Endothelial cell of umbilical vein (primary cell): ENCODE measurements around the gene STARD3NL.

Experiments used
- CTCF ChIP-seq, 2 donors: IDR thresholded peaks; 1 replicate in 1 of 2; 2 replicates in 1 of 2; pipeline ENCODE4 v1.5.1; 2011; ENCODE audit warnings: low read length in 2 of 2, mild to moderate bottlenecking in 2 of 2, moderate library complexity in 2 of 2, control low read depth in 1 of 2, inconsistent platforms in 1 of 2, low read depth in 1 of 2; ENCODE audit not compliant: insufficient read depth in 1 of 2; ENCODE audit errors: extremely low read depth in 1 of 2
- EZH2 ChIP-seq: IDR thresholded peaks from 2 replicates; pipeline ENCODE4 v1.6.1; 2012; ENCODE audit warnings: borderline replicate concordance, low read depth, mild to moderate bottlenecking, moderate library complexity, low read length, inconsistent platforms; ENCODE audit not compliant: severe bottlenecking
- FOS ChIP-seq: IDR thresholded peaks from 2 replicates; pipeline ENCODE4 v1.6.1; 2011; ENCODE audit warnings: mild to moderate bottlenecking, low read length, moderate library complexity, borderline replicate concordance; ENCODE audit not compliant: insufficient read depth
- GATA2 ChIP-seq: IDR thresholded peaks from 2 replicates; pipeline ENCODE4 v1.7.0; 2011; ENCODE audit warnings: low read depth, mild to moderate bottlenecking, moderate library complexity, mixed read lengths, low read length; ENCODE audit not compliant: insufficient read length, insufficient read depth
- JUN ChIP-seq: IDR thresholded peaks from 2 replicates; pipeline ENCODE4 v1.6.1; 2011; ENCODE audit warnings: borderline replicate concordance, low read depth; ENCODE audit not compliant: insufficient read length, insufficient read depth
- MAX ChIP-seq: IDR thresholded peaks from 2 replicates; pipeline ENCODE4 v1.6.1; 2011; ENCODE audit not compliant: insufficient read depth, insufficient read length
- MYC ChIP-seq: IDR thresholded peaks from one replicate; pipeline ENCODE4 v1.6.1; 2011; ENCODE audit warnings: mild to moderate bottlenecking, low read depth, low read length
- POLR2A ChIP-seq: IDR thresholded peaks from 2 replicates; pipeline ENCODE4 v1.6.1; 2012; ENCODE audit warnings: low read depth, mild to moderate bottlenecking, control low read depth, low read length
- POLR2AphosphoS5 ChIP-seq: IDR thresholded peaks from 2 replicates; pipeline ENCODE4 v1.6.1; 2012; ENCODE audit warnings: low read depth, mild to moderate bottlenecking, control low read depth, low read length, moderate library complexity; ENCODE audit not compliant: insufficient read depth

DNA sequence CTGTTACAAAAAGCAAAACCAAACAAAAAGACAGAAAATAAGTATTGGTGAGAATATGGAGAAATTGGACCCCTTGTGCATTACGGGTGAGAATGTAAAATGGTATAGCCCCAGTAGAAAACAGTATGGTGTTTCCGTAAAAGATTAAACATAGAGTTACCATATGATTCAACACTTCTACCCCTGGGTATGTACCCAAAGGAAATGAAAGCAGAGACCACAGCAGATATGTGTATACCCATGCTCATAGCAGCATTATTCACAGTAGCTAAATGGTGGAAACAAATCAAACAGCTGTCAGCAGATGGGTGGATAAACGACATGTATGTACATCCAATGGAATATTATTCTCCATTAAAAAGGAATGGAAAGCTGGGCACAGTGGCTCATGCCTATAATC lies 42.4 kb downstream of the STARD3NL start:
- TF ChIP-seq CTCF (IDR thresholded peaks at IDR 0.05; ENCODE audit: extremely low read depth in 1 of 2, insufficient read depth in 1 of 2, low read depth in 1 of 2, low read length in 2 of 2), result no peak
- TF ChIP-seq EZH2, result no peak
- no peak for TF ChIP-seq MYC
- TF ChIP-seq POLR2A, result no peak
- TF ChIP-seq MAX, result no peak
- no peak for TF ChIP-seq POLR2AphosphoS5
- TF ChIP-seq JUN, result no peak
- no peak for TF ChIP-seq GATA2
- TF ChIP-seq FOS, result no peak
